ENCODE data around the gene PAH.

Gene PAH

GRCh38 chr12:102888511-102888910 is 28.5 kb downstream of the PAH start:
- no peaks in the 10 kb centered on the region for H3K27me3 Mint-ChIP-seq (ENCODE audit: low read depth)
- no peaks in the 10 kb centered on the region for H3K4me1 Mint-ChIP-seq (ENCODE audit: low read depth)
- H3K36me3 Mint-ChIP-seq (ENCODE audit: low read depth): no peaks in the 10 kb centered on the region
- H3K9me3 Mint-ChIP-seq: no peaks in the 10 kb centered on the region
- no peak overlapping the region for H3K4me3 Mint-ChIP-seq
- no peak overlapping the region for H3K27ac Mint-ChIP-seq

GRCh38 chr12:102885043-102885932 is 31.8 kb downstream of the PAH start:
- Mint-ChIP-seq H3K4me3 (no peak overlapping the region), H3K9me3 (no peaks in the 10 kb centered on the region), H3K36me3 (ENCODE audit: low read depth) (no peaks in the 10 kb centered on the region)

GRCh38 chr12:102883204-102883799 is 33.7 kb downstream of the PAH start:
- H3K4me3 Mint-ChIP-seq: no peak overlapping the region
- H3K36me3 Mint-ChIP-seq (ENCODE audit: low read depth): no peaks in the 10 kb centered on the region
- H3K4me1 Mint-ChIP-seq (ENCODE audit: low read depth): peaks cover 5% of the 10 kb centered on the region
- no peaks in the 10 kb centered on the region for H3K9me3 Mint-ChIP-seq
- no peak overlapping the region for H3K27ac Mint-ChIP-seq
- H3K27me3 Mint-ChIP-seq (ENCODE audit: low read depth): peaks cover 3% of the 10 kb centered on the region

More at GRCh38 chr12:102885043-102885932, 31.8 kb downstream of the PAH start:
- no peak overlapping the region for H3K27ac Mint-ChIP-seq
- H3K4me1 Mint-ChIP-seq (ENCODE audit: low read depth): no peaks in the 10 kb centered on the region
- H3K27me3 Mint-ChIP-seq (ENCODE audit: low read depth): peaks cover 3% of the 10 kb centered on the region

- H3K4me3 Mint-ChIP-seq: no peak overlapping the region
- H3K4me1 Mint-ChIP-seq (ENCODE audit: low read depth): peaks cover 5% of the 10 kb centered on the region
- no peak overlapping the region for H3K27ac Mint-ChIP-seq
- H3K27me3 Mint-ChIP-seq (ENCODE audit: low read depth): peaks cover 3% of the 10 kb centered on the region
- no peaks in the 10 kb centered on the region for H3K36me3 Mint-ChIP-seq (ENCODE audit: low read depth)
- H3K9me3 Mint-ChIP-seq: no peaks in the 10 kb centered on the region
Measured at GRCh38 chr12:102880783-102881182, 36.3 kb downstream of the PAH start.

- no peak overlapping the region for H3K27ac Mint-ChIP-seq
- H3K9me3 Mint-ChIP-seq: no peaks in the 10 kb centered on the region
- peaks cover 3% of the 10 kb centered on the region for H3K27me3 Mint-ChIP-seq (ENCODE audit: low read depth)
- peaks cover 5% of the 10 kb centered on the region for H3K4me1 Mint-ChIP-seq (ENCODE audit: low read depth)
- H3K4me3 Mint-ChIP-seq: no peak overlapping the region
- no peaks in the 10 kb centered on the region for H3K36me3 Mint-ChIP-seq (ENCODE audit: low read depth)
Measured at GRCh38 chr12:102879144-102879763, 37.8 kb downstream of the PAH start.

- no peaks in the 10 kb centered on the region for H3K9me3 Mint-ChIP-seq
Measured at GRCh38 chr12:102876883-102877282, 40.2 kb downstream of the PAH start.

GRCh38 chr12:102874819-102875218 is 42.2 kb downstream of the PAH start:
- Mint-ChIP-seq H3K4me3 (no peak overlapping the region), H3K27me3 (ENCODE audit: low read depth) (no peaks in the 10 kb centered on the region), H3K27ac (no peak overlapping the region), H3K4me1 (ENCODE audit: low read depth) (peaks cover 5% of the 10 kb centered on the region), H3K36me3 (ENCODE audit: low read depth) (no peaks in the 10 kb centered on the region), H3K9me3 (no peaks in the 10 kb centered on the region)

More at GRCh38 chr12:102876883-102877282, 40.2 kb downstream of the PAH start:
- Mint-ChIP-seq H3K27ac (no peak overlapping the region), H3K36me3 (ENCODE audit: low read depth) (no peaks in the 10 kb centered on the region), H3K27me3 (ENCODE audit: low read depth) (no peaks in the 10 kb centered on the region), H3K4me3 (no peak overlapping the region), H3K4me1 (ENCODE audit: low read depth) (peaks cover 5% of the 10 kb centered on the region)

GRCh38 chr12:102873077-102873476 is 44.0 kb downstream of the PAH start:
- H3K36me3 Mint-ChIP-seq (ENCODE audit: low read depth): no peaks in the 10 kb centered on the region
- no peak overlapping the region for H3K27ac Mint-ChIP-seq
- no peaks in the 10 kb centered on the region for H3K27me3 Mint-ChIP-seq (ENCODE audit: low read depth)
- H3K4me3 Mint-ChIP-seq: no peak overlapping the region
- no peaks in the 10 kb centered on the region for H3K9me3 Mint-ChIP-seq
- no peaks in the 10 kb centered on the region for H3K4me1 Mint-ChIP-seq (ENCODE audit: low read depth)

- H3K4me3 Mint-ChIP-seq: no peak overlapping the region
- no peaks in the 10 kb centered on the region for H3K4me1 Mint-ChIP-seq (ENCODE audit: low read depth)
- no peaks in the 10 kb centered on the region for H3K9me3 Mint-ChIP-seq
- no peaks in the 10 kb centered on the region for H3K27me3 Mint-ChIP-seq (ENCODE audit: low read depth)
- H3K27ac Mint-ChIP-seq: no peak overlapping the region
- H3K36me3 Mint-ChIP-seq (ENCODE audit: low read depth): no peaks in the 10 kb centered on the region
Measured at GRCh38 chr12:102871014-102871413, 46.0 kb downstream of the PAH start.

- Mint-ChIP-seq H3K4me3 (no peak overlapping the region), H3K36me3 (ENCODE audit: low read depth) (no peaks in the 10 kb centered on the region), H3K27me3 (ENCODE audit: low read depth) (no peaks in the 10 kb centered on the region), H3K4me1 (ENCODE audit: low read depth) (no peaks in the 10 kb centered on the region), H3K9me3 (no peaks in the 10 kb centered on the region), H3K27ac (no peak overlapping the region)
Measured at GRCh38 chr12:102869571-102869970, 47.5 kb downstream of the PAH start.

GRCh38 chr12:102865821-102866615 is 51.0 kb downstream of the PAH start:
- H3K27me3 Mint-ChIP-seq (ENCODE audit: low read depth): no peaks in the 10 kb centered on the region
- no peaks in the 10 kb centered on the region for H3K36me3 Mint-ChIP-seq (ENCODE audit: low read depth)
- no peak overlapping the region for H3K4me3 Mint-ChIP-seq
- H3K9me3 Mint-ChIP-seq: no peaks in the 10 kb centered on the region
- no peaks in the 10 kb centered on the region for H3K4me1 Mint-ChIP-seq (ENCODE audit: low read depth)
- H3K27ac Mint-ChIP-seq: no peak overlapping the region

- Mint-ChIP-seq H3K9me3 (no peaks in the 10 kb centered on the region), H3K36me3 (ENCODE audit: low read depth) (no peaks in the 10 kb centered on the region), H3K27me3 (ENCODE audit: low read depth) (no peaks in the 10 kb centered on the region), H3K27ac (no peak overlapping the region), H3K4me3 (no peak overlapping the region), H3K4me1 (ENCODE audit: low read depth) (no peaks in the 10 kb centered on the region)
Measured at GRCh38 chr12:102862486-102862885, 54.6 kb downstream of the PAH start.

GRCh38 chr12:102851246-102851645 is 65.8 kb downstream of the PAH start:
- no peaks in the 10 kb centered on the region for H3K4me1 Mint-ChIP-seq (ENCODE audit: low read depth)
- no peak overlapping the region for H3K27ac Mint-ChIP-seq
- no peak overlapping the region for H3K4me3 Mint-ChIP-seq
- no peaks in the 10 kb centered on the region for H3K36me3 Mint-ChIP-seq (ENCODE audit: low read depth)
- no peaks in the 10 kb centered on the region for H3K9me3 Mint-ChIP-seq
- peaks cover 4% of the 10 kb centered on the region for H3K27me3 Mint-ChIP-seq (ENCODE audit: low read depth)

GRCh38 chr12:102849722-102850447 is 67.2 kb downstream of the PAH start:
- H3K9me3 Mint-ChIP-seq: no peaks in the 10 kb centered on the region
- no peak overlapping the region for H3K4me3 Mint-ChIP-seq
- H3K36me3 Mint-ChIP-seq (ENCODE audit: low read depth): no peaks in the 10 kb centered on the region
- no peaks in the 10 kb centered on the region for H3K4me1 Mint-ChIP-seq (ENCODE audit: low read depth)
- no peak overlapping the region for H3K27ac Mint-ChIP-seq
- peaks cover 4% of the 10 kb centered on the region for H3K27me3 Mint-ChIP-seq (ENCODE audit: low read depth)

All from T-helper 1 cell treated with Interleukin-12 subunit alpha and Interleukin-12 subunit beta and Interleukin-4 antibody, amounts not matched to agents 30 μg/mL and 1 μg/mL, for 36 hours (primary cell).